HG03432 (cell line): ENCODE results near the gene NR6A1.

Experiments used
- ATAC-seq: cut with Tn5 transposase; IDR thresholded peaks from one replicate; pipeline ENCODE4 v1.9.1; 2021; ENCODE audit warnings: mild to moderate bottlenecking, moderate library complexity; ENCODE audit not compliant: unreplicated experiment

The NR6A1 gene

GRCh38 chr9:124663046-124663961 is 107.8 kb downstream of the NR6A1 start:
- no peak for ATAC-seq

DNA sequence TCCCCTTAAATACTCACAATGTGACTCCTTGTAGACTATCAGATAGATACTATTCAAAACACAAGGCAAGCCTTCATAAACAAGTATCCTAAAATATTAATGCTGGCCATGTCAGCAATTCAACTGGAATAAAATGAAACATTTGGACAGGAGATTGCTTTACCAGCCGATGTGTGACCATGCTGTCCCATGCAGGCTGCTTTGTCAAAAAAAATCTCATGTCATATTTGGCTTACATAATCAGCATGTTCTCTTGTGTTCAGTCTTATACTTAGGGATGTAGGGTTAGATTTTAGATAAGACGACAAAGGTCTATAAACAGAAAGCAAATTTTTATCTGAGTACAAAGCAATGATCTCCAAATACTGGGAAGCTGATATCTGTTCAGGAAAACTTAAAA is 108.5 kb downstream of the NR6A1 start:
- no peak for ATAC-seq

DNA sequence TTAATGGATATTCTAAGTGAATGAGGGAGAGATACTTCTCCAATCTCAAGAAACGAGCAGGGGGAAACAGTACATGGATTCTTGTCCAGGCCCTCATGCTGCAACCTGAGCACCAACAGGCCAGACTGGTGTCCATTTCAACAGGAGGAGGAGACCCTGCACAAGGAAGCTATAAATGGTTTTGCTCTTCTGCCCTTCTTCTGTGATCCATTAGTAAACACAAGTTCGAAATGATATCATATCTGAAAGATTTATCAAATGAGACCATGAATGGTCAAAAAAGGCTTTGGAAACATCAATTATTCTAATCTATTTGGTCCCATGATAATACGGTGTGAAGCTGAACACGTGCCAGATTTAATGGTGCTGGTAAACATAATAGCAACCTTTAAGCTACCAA is 109.8 kb downstream of the NR6A1 start:
- no peak for ATAC-seq

- ATAC-seq, result no peak
Measured at GRCh38 chr9:124660341-124660801, 110.7 kb downstream of the NR6A1 start.

GRCh38 chr9:124659099-124659659 is 111.9 kb downstream of the NR6A1 start:
- ATAC-seq, result peak; percentile 57

DNA sequence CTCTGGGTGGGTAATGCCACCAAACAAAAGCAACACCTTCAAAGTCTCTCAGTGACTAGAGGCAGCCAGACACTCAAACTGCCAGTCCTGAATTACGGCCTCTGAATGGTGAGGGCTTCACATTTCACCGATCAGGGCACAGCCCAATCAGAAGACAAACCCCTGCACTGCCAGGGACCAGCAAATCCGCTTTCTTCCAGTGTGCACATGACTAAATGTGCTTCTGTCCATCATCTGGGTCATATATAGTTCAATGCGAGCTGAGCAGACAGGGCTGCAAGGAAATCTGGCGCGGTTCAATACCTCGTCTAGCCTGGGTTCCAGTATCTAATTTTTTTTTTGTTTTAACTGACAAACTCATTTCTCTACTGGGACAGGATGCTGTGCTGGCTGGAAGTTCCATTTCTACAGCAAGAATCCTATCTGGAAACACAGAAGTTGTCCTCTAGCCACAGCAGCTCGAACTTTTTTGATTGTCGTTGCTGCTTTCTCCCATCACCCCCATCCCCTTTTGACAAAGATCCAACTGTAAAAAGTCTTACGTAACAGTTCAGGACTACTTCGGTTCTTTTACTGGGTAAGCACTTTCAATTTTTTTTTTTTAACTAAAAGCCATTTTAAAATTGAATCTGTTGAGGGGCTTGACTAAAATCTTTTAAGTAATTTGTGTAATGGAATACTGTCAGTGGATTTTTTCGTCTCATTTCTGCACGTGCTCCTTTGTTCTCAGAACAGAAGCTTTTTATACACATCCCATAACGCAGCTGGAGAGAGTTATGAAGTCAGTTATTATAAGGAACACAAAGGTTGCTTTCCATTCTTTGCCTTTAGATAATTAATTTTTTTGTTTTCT is 112.7 kb downstream of the NR6A1 start:
- peak; percentile 88 for ATAC-seq

- ATAC-seq, result no peak
Measured at GRCh38 chr9:124657516-124657915, 113.6 kb downstream of the NR6A1 start.

DNA sequence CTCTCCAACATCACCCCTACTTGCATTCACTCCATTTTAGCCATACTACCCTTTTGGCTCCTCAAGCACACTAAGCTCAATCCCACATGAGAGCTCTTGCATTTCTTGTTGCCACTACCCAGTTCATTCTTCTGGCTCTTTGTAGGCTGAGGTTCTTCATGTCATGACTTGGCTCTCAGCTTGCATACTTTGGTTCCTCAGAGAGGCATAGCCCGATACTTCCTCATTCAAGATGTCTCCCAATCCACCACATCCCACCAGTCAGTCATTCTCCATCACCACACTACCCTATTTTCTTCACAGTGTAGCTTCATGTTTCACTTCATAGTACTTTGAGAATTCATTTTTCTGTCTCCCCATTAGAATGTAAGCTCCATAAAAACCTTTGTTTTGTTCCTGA is 116.7 kb downstream of the NR6A1 start:
- ATAC-seq, result no peak

DNA sequence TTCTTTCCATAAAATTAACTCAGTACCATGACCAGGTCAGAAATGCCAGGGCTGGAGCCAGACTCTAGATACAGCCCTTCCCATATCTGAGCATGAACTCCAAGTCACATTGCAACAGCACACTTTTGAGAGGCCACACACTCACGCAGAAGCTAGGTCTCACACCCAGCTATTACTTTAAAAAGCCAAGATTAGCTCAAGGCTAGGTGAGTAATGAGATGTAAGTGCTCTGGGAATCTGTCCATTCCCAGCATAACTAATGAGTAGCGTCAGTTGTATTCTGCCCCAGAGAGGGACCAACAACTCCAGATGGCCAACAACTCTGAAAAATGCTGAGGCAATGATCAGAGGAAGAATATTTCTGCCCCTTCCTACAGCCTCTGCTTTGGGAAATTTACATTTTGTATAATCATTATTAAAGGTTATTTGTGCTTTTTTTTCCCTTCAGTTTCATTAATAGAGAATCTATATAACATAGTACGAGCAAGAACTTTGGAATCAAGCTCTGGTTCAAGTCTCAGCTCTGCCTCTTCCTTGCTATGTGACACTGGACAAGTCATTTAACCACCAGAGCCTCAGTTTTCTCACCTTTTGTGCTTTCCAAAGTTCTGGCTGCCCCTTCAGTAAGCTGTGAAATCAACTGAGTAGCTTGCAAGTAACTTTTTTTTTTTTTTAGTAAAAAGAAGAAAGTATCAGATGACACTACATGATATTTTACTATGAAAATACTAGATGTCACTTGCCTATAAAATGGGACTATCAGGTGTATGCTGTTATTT is 118.3 kb downstream of the NR6A1 start:
- no peak for ATAC-seq

GRCh38 chr9:124652203-124652602 is 118.9 kb downstream of the NR6A1 start:
- no peak for ATAC-seq

DNA sequence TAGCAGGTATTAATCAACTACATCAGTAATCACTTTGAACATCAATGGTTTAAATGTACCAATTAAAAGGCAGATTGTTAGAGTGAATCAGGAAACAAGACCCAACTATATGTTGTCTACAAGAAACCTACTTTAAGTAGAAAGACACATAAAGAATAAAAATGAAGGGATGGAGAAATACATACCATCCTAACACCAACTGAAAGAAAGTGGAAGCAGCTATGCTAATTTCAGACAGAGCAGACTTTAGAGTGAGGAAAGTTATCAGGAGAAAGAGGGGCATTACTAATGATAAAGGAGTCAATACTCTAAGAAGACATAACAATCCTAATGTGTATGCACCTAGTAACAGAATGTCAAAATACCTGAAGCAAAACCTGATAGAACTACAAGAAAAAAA is 125.8 kb downstream of the NR6A1 start:
- no peak for ATAC-seq

GRCh38 chr9:124639637-124640036 is 131.5 kb downstream of the NR6A1 start:
- ATAC-seq, result no peak

GRCh38 chr9:124635285-124635684 is 135.8 kb downstream of the NR6A1 start:
- no peak for ATAC-seq

GRCh38 chr9:124632077-124632621 is 139.0 kb downstream of the NR6A1 start:
- ATAC-seq, result no peak

- no peak for ATAC-seq
Measured at GRCh38 chr9:124631326-124631725, 139.8 kb downstream of the NR6A1 start.

DNA sequence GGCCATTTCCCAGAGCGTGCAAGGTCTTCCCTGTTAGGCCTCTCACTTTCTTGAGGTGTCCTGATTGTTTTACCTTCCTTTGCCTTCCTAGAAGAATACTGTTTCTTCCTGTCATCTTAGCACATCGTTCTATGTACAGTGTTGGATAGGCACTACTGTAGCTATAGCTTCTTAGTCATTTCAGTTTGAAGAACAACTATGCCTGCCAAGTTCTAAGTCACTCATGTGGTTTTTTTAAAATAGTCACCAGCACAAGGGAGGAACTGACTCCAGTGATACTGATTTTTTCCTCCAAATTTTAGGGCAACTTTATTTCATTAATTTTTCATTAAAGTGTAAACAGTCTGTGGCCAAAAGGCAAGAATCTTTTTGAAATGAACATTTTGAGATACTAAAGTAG is 141.5 kb downstream of the NR6A1 start:
- ATAC-seq, result no peak

DNA sequence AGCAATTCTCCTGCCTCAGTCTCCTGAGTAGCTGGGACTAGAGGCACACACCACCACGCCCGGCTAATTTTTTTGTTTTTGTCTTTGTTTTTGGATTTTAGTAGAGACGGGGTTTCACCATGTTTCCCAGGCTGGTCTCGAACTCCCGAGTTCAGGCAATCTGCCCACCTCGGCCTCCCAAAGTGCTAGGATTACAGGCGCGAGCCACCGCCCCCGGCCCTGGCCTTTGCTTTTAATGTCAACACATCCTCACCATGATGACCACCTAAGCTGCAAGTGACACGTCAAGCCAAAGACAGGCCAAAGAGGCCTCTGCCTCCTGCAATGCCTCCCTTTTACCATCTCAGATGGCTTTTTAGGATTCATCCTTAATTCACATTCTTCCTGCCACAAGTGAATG is 142.4 kb downstream of the NR6A1 start:
- no peak for ATAC-seq

- no peak for ATAC-seq
Measured at GRCh38 chr9:124626276-124626675, 144.8 kb downstream of the NR6A1 start.

DNA sequence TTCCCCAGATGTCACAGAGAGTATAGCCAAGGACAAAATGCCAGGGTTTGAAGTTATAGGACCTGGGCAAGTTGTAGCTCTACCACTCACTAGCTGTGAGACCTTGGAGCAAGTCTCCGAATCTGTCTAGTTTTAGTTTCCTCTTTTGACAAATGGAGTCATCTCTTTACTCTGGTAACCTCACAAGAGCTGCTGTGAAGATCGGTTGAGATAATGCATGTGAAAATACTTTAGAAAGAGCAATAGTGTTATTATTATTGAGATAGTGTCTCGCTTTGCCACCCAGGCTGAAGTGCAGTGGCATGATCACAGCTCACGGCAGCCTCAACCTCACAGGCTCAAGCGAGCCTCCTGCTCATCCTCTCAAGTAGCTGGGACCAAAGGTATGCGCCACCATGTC is 146.0 kb downstream of the NR6A1 start:
- no peak for ATAC-seq

DNA sequence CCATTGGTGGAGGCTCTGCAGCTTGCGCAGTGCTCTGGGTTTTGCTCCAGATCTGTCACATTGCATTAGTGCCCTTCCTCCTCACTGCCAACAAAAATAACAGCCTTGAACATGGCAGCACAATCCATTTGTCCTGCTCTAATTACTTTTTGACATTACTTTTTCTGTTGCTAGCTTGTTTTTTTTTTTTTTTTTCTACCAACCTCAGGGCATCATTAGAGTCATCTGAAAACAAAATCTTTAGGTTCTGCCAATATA is 146.4 kb downstream of the NR6A1 start:
- ATAC-seq, result no peak
